GM11168 (cell line): ENCODE measurements around the gene TMEFF2.

ENCODE experiments used
- in situ Hi-C: fragments of 300-500 bp; cut with MboI; formaldehyde crosslinking; loops from one replicate; pipeline ENCODE4 v1.12.0; 2022; ENCODE audit warnings: low sequenced_read_pairs; ENCODE audit not compliant: unreplicated experiment

TMEFF2 gene

DNA sequence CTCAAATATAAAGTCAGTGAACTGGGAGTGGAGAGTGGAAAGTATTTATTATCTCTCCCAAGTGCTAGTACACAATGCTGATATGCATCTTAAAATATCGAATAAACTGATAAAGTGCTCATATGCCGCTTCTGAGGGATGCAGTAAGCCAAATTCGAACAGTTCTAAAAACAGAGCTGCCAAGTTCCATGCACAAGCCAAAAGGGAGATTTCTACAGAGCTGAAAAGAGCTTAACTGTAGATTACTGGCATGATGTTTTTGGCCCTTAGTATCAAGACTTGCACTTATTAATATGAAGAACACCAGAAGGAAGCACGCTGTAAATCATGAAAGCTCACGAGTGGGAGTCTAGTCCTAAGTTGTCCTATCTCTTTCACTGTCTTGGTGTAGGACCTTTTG, 7.9 kb downstream of the TMEFF2 start:
- in situ Hi-C loops, result no loop called here

DNA sequence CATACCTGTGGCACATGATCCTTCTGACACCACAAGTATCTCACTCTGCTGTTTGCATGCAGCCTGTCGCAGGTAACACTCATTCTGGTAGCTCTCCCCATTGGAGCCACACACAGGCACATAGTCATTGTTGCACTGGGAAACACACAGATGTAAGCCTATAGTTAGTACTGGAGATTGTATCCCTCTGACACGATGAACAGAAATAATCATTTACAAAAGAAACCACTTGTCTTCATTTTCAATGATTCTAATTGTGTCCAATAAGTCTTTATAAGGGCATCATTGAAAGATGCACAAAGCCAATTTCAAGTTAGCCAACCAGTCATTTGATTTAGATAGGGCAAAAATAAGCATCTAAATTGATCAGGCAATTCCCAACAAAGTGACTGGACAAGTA, 10.4 kb downstream of the TMEFF2 start:
- in situ Hi-C loops, result no loop called here

DNA sequence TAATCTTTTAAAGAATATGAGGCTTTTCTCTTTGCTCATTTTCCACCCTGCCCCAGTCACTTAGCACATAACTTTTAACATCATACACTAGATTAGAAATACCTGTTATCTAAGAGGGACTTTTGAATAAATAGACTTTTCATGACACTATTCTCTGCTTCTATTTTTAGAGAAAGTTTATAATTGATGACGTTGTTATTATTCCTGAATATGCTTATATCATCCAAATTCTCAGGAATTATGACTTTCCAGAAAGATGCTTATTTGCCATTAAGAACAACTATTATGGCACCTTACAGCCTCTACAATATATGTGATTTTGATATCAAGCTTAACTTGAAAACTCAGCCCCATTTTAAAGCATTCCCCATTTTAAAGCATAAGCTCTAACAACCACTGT, 11.4 kb downstream of the TMEFF2 start:
- in situ Hi-C loops, result no loop called here

GRCh38 chr2:192166946-192167345, 27.8 kb downstream of the TMEFF2 start:
- in situ Hi-C loops, result loop anchor here (10.0 to 25.0 kb wide), 2 partner anchors 352 to 605 kb away; no protein-coding TSS in a partner anchor

- in situ Hi-C loops, result loop anchor here (10.0 to 25.0 kb wide), 2 partner anchors 351 to 604 kb away; no protein-coding TSS in a partner anchor
Measured at GRCh38 chr2:192165842-192166241, 28.9 kb downstream of the TMEFF2 start.

- in situ Hi-C loops, result loop anchor here (10.0 to 25.0 kb wide), 2 partner anchors 348 to 600 kb away; no protein-coding TSS in a partner anchor
Measured at GRCh38 chr2:192162392-192163042, 32.2 kb downstream of the TMEFF2 start.

- in situ Hi-C loops, result loop anchor here (10.0 to 25.0 kb wide), 2 partner anchors 347 to 599 kb away; no protein-coding TSS in a partner anchor
Measured at GRCh38 chr2:192161656-192162290, 33.0 kb downstream of the TMEFF2 start.

GRCh38 chr2:192159736-192160135, 35.0 kb downstream of the TMEFF2 start:
- in situ Hi-C loops, result loop anchor here (10.0 to 25.0 kb wide), 2 partner anchors 345 to 597 kb away; no protein-coding TSS in a partner anchor

DNA sequence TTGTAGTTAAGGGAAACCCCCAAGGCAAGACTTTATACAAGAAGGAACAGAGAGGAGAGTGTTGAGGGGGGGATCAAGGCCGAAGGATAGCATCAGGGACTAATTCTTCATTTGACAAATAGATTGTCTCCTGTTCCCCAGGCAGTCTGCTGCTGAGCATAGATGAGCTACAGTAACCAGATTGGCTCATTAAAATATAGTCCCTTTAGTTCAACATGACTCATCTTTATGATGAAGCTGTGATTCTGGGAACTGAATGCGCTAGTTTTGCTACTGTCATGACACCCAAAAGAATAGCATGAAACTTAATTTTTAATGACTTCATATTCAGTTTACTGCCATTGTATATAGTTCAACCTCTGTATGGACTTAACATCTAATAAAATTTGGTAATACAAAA, 35.5 kb downstream of the TMEFF2 start:
- in situ Hi-C loops, result loop anchor here (25.0 kb wide), 1 partner anchor 597 kb away; no protein-coding TSS in a partner anchor

- in situ Hi-C loops, result loop anchor here (25.0 kb wide), 1 partner anchor 595 kb away; no protein-coding TSS in a partner anchor
Measured at GRCh38 chr2:192157776-192158175, 37.0 kb downstream of the TMEFF2 start.

DNA sequence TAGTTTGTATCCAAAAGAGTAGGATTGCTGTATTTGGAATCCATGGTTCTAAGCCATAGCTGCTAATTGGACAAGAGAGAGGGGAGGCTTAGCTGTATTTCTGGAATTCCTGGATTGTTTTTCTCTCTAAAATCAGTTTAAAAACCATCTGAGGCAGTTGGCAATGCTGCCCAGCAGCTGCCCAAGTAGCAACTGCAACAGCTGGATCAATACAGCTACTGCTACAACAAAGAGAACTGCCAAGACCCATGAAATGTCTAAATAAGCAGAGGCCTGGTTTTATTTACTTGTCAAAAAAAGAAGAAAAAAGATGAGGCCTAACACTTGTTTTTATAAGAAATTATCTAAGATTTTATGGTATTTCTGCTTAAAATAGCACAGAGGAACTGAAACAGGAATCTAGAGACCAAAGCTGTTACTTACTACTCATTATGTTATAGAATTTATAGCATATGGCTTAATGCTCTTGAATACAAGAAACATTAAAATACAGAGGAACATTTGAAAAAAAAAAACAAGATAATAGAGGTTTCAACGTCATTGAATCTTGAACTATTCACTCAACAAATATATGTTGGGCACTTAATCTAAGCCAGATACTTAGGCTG, 39.1 kb downstream of the TMEFF2 start:
- in situ Hi-C loops, result loop anchor here (25.0 kb wide), 1 partner anchor 593 kb away; no protein-coding TSS in a partner anchor

GRCh38 chr2:192153561-192153960, 41.2 kb downstream of the TMEFF2 start:
- in situ Hi-C loops, result loop anchor here (25.0 kb wide), 1 partner anchor 591 kb away; no protein-coding TSS in a partner anchor

GRCh38 chr2:192151853-192152252, 42.9 kb downstream of the TMEFF2 start:
- in situ Hi-C loops, result loop anchor here (25.0 kb wide), 1 partner anchor 590 kb away; no protein-coding TSS in a partner anchor

GRCh38 chr2:192150166-192150565, 44.6 kb downstream of the TMEFF2 start:
- in situ Hi-C loops, result loop anchor here (25.0 kb wide), 1 partner anchor 588 kb away; no protein-coding TSS in a partner anchor

GRCh38 chr2:192148620-192149321, 46.0 kb downstream of the TMEFF2 start:
- in situ Hi-C loops, result no loop called here

- in situ Hi-C loops, result no loop called here
Measured at GRCh38 chr2:192148241-192148619, 46.5 kb downstream of the TMEFF2 start.

DNA sequence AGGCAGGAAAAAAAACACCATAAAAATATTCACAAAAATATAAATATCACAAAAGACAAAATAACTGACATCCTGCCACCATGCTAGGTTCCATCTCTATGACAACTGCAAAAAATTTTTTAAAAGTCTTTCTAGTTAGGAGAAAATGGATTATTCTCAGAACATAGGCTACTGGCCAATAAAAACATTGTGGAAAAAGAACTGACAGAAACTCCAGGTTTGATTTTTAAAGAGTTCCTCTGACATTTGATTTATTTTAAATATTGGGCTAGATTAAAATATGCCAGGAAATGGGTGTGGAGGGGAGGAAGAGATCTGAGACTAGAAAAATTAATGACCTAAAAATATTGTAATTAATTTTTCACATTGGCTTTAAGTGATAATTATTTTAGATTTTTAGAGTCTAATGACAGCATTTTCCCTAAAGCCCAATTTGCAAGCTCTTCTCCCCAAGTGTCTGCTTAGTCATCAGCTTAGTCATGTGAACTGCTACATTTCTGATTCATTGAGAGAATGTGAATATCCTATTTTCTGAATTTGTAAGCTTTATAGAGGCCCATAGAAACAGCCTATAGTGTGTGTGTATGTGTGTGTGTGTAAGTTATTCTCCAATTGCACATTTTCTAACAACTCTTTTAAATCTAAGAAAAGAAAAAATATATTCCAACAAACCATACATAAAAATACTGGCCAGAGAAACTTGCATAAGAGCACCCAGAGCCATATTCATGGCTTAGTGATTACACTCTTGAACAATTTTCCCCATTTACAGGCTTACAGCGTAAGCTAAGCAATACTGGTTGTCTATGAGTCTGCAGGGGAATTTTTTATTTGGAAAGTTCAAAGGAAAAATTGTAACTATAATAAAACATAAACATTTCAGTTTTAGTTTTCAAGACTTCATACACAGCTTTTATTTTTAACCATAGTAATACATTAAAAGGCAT, 48.4 kb downstream of the TMEFF2 start:
- in situ Hi-C loops, result no loop called here

DNA sequence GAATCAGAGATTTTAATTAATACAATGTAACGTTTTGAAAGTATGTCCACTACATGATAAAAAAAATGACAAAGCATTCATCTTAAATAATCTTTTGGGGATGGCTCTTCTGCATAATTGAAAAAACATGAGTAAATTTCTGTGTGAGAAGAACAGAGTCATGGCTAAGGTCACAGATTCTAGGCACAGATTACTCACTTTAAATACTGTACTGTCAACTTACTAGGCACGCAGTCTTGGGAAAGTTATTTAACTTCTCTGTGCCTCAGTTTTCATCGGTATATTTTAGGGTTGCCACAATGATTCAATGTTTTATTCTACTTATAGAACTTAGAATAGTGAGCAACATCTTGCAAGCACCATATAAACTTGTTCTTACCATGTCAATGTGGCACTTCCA, 49.2 kb downstream of the TMEFF2 start:
- in situ Hi-C loops, result no loop called here

DNA sequence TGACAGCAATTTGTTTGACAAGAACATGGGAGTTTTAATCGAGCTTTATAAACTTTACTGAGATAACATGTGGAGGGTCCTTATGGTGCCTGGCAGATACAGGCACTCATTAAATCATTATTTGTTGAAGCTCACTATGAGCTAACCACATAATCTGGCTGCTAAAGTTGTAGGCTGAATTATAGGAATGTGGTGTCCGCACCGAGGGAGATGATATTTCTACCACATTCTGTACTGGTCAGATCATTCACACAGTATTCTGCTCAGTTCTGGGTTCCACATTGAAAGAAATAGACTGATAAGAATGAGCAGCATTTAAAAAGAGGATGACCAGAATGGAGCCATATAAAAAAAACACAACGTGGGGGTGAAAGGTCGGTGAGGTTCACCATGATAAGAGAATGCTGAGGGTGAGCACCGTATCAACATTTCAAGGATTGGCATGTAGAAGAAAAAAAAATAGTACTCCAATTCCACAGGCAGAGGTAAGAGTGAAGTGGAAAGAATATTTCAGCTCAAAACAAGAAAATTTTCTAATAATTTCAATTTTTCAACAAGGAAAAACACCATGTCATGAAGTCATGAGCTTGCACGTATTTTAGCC, 54.4 kb downstream of the TMEFF2 start:
- in situ Hi-C loops, result no loop called here
